GM12878 (cell line): ENCODE data around the gene EHD1. TPM values are rescaled to one million over a fixed set of nuclear protein-coding genes. Genes with fewer than 3 reads are reported as not detected.

Experiments
- CBX5 ChIP-seq: sonication (generic); IDR thresholded peaks from 2 replicates; pipeline ENCODE4 v1.6.1; 2016; ENCODE audit warnings: low read depth, moderate library complexity, mild to moderate bottlenecking, inconsistent platforms
- CREB1 ChIP-seq: IDR thresholded peaks from 2 replicates; pipeline ENCODE4 v1.6.1; 2012; ENCODE audit warnings: low read depth, mild to moderate bottlenecking, inconsistent platforms
- DPF2 ChIP-seq: fragments of 450-650 bp; IDR thresholded peaks from 2 replicates; pipeline ENCODE4 v1.6.1; 2017; ENCODE audit warnings: mild to moderate bottlenecking
- HDGF ChIP-seq: fragments of 450-650 bp; IDR thresholded peaks from 2 replicates; pipeline ENCODE4 v1.6.1; 2016; ENCODE audit warnings: antibody characterized with exemption
- JUND ChIP-seq: IDR thresholded peaks from 2 replicates; pipeline ENCODE4 v1.6.1; 2012; ENCODE audit warnings: low read depth, mild to moderate bottlenecking, low read length, improper control_type of control experiment, moderate library complexity
- KLF5 ChIP-seq: fragments of 450-650 bp; IDR thresholded peaks from 2 replicates; pipeline ENCODE4 v1.6.1; 2014; ENCODE audit warnings: mild to moderate bottlenecking; ENCODE audit not compliant: partially characterized antibody
- NRF1 ChIP-seq: conservative IDR thresholded peaks from 2 replicates; pipeline ENCODE4 v1.6.1; 2011; ENCODE audit warnings: mild to moderate bottlenecking, low read depth, low read length, improper control_type of control experiment
- SIN3A ChIP-seq: IDR thresholded peaks from 2 replicates; pipeline ENCODE4 v1.6.1; 2012; ENCODE audit warnings: low read depth, low read length, improper control_type of control experiment
- SMC3 ChIP-seq: IDR thresholded peaks from 2 replicates; pipeline ENCODE4 v1.6.1; 2011; ENCODE audit warnings: low read length, improper control_type of control experiment, borderline replicate concordance
- SP1 ChIP-seq: IDR thresholded peaks from one replicate; pipeline ENCODE4 v1.6.1; 2011; ENCODE audit warnings: low read depth, low read length
- WRNIP1 ChIP-seq: IDR thresholded peaks from 2 replicates; pipeline ENCODE4 v1.6.1; 2011; ENCODE audit warnings: low read depth, low read length, improper control_type of control experiment, borderline replicate concordance
- ZZZ3 ChIP-seq: IDR thresholded peaks from 2 replicates; pipeline ENCODE4 v1.6.1; 2011; ENCODE audit warnings: low read depth; ENCODE audit not compliant: control insufficient read depth, insufficient read length
- polyA plus RNA-seq, 11 experiments: library from polyadenylated mRNA; depleted of rRNA in 4 of 11; unstranded in 6 of 11; stranded (reverse) in 5 of 11; fragments of >200 nt; fragmentation: Nextera tagmentation in 4 of 11; fragmentation: Illumina TruSeq in 1 of 11; extraction: Ambion mirVana in 4 of 11; extraction: Trizol in 1 of 11; gene quantifications; 1 replicate in 1 of 11; 2 replicates in 10 of 11; pipeline versions ENCODE4 v1.2.1 to v1.2.3, GENCODE V29; 2011 to 2016; ENCODE audit warnings: inconsistent platforms in 2 of 11, missing spikeins in 2 of 11, low read depth in 1 of 11
- total RNA-seq, 4 experiments: library from RNA; depleted of rRNA in 3 of 4; stranded (reverse); fragments of >200 nt in 3 of 4; fragmentation: Illumina TruSeq in 1 of 4; extraction: Trizol in 1 of 4; gene quantifications; 2 replicates each; pipeline versions ENCODE4 v1.2.1 to v1.2.3, GENCODE V29; 2013 to 2021
- TF ChIP-seq, protein P1 (sequence below): fragments of 450-650 bp; formaldehyde crosslinking; IDR thresholded peaks from 2 replicates; pipeline ENCODE4 v1.4.0; 2022; ENCODE audit warnings: mild to moderate bottlenecking, moderate library complexity
- TF ChIP-seq, protein P2 (sequence below): fragments of 450-650 bp; IDR thresholded peaks from 2 replicates; pipeline ENCODE4 v1.6.1; 2016; ENCODE audit warnings: mild to moderate bottlenecking
- TF ChIP-seq, protein P3 (sequence below): fragments of 450-650 bp; IDR thresholded peaks from 2 replicates; pipeline ENCODE4 v1.6.1; 2016; ENCODE audit warnings: mild to moderate bottlenecking, moderate library complexity, borderline replicate concordance
- TF ChIP-seq, protein P4 (sequence below): fragments of 150-350 bp; IDR thresholded peaks from 2 replicates; pipeline ENCODE4 v1.6.1; 2016; ENCODE audit warnings: low read depth, low read length
- TF ChIP-seq, protein P5 (sequence below): fragments of 450-650 bp; IDR thresholded peaks from 2 replicates; pipeline ENCODE4 v1.6.1; 2014; ENCODE audit warnings: mild to moderate bottlenecking

Gene EHD1
- total and polyA plus RNA-seq, 10 of the 15 experiments (the other 5 are each of a cell fraction or from before 2014, with no cell fraction given): 1.0 to 165 (median 66.5) TPM

DNA sequence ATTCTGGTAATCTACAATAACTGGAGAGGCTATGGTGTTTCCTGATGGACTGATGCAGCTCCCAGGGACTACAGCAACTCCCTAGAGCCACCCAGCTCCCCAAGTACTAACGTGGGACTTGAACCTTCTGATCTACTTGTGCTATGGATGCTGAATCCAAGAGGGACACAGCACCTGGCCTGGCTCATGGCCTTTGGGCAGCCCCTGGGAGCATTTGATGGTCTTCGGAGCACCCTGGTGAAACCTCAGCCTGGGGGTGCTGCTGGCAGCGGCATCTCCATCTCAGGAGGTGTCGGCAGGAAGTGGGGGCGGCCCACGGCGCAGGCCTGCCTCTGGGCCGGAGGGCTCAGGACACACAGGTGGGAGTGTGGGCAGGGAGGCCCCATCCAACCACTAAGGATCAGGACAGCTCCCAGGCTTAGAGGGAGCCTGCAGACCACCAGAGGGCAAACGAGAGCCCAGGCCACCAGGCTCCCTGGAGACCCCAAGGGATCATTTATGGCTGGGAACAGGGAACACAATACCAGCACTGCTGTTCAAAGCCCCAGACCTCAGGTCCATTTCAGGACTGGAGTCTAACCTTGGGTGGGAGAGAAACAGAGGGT lies 8.7 kb downstream of the EHD1 start (continued):
- TF ChIP-seq, protein P1, sequence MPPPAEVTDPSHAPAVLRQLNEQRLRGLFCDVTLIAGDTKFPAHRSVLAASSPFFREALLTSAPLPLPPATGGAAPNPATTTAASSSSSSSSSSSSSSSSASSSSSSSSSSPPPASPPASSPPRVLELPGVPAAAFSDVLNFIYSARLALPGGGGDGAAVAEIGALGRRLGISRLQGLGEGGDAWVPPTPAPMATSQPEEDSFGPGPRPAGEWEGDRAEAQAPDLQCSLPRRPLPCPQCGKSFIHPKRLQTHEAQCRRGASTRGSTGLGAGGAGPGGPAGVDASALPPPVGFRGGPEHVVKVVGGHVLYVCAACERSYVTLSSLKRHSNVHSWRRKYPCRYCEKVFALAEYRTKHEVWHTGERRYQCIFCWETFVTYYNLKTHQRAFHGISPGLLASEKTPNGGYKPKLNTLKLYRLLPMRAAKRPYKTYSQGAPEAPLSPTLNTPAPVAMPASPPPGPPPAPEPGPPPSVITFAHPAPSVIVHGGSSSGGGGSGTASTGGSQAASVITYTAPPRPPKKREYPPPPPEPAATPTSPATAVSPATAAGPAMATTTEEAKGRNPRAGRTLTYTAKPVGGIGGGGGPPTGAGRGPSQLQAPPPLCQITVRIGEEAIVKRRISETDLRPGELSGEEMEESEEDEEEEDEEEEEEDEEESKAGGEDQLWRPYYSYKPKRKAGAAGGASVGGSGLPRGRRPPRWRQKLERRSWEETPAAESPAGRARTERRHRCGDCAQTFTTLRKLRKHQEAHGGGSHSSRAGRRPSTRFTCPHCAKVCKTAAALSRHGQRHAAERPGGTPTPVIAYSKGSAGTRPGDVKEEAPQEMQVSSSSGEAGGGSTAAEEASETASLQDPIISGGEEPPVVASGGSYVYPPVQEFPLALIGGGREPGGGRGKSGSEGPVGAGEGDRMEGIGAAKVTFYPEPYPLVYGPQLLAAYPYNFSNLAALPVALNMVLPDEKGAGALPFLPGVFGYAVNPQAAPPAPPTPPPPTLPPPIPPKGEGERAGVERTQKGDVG (CRISPR knock-in tag): no peak
- TF ChIP-seq CREB1 (no peak), WRNIP1 (0 out of 2 replicates have a peak, but pooled peaks have one; percentile 15), SP1 (no peak), ZZZ3 (no peak), JUND (no peak), DPF2 (peak; percentile 10; the same call in 1 of the 2 replicates), NRF1 (no peak), SIN3A (no peak), KLF5 (no peak), SMC3 (peak; percentile 24; the same call in 1 of the 2 replicates), CBX5 (no peak), HDGF (no peak; the same call in 1 of the 2 replicates)
- TF ChIP-seq, protein P2, sequence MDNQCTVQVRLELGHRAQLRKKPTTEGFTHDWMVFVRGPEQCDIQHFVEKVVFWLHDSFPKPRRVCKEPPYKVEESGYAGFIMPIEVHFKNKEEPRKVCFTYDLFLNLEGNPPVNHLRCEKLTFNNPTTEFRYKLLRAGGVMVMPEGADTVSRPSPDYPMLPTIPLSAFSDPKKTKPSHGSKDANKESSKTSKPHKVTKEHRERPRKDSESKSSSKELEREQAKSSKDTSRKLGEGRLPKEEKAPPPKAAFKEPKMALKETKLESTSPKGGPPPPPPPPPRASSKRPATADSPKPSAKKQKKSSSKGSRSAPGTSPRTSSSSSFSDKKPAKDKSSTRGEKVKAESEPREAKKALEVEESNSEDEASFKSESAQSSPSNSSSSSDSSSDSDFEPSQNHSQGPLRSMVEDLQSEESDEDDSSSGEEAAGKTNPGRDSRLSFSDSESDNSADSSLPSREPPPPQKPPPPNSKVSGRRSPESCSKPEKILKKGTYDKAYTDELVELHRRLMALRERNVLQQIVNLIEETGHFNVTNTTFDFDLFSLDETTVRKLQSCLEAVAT: no peak
- TF ChIP-seq, protein P3, sequence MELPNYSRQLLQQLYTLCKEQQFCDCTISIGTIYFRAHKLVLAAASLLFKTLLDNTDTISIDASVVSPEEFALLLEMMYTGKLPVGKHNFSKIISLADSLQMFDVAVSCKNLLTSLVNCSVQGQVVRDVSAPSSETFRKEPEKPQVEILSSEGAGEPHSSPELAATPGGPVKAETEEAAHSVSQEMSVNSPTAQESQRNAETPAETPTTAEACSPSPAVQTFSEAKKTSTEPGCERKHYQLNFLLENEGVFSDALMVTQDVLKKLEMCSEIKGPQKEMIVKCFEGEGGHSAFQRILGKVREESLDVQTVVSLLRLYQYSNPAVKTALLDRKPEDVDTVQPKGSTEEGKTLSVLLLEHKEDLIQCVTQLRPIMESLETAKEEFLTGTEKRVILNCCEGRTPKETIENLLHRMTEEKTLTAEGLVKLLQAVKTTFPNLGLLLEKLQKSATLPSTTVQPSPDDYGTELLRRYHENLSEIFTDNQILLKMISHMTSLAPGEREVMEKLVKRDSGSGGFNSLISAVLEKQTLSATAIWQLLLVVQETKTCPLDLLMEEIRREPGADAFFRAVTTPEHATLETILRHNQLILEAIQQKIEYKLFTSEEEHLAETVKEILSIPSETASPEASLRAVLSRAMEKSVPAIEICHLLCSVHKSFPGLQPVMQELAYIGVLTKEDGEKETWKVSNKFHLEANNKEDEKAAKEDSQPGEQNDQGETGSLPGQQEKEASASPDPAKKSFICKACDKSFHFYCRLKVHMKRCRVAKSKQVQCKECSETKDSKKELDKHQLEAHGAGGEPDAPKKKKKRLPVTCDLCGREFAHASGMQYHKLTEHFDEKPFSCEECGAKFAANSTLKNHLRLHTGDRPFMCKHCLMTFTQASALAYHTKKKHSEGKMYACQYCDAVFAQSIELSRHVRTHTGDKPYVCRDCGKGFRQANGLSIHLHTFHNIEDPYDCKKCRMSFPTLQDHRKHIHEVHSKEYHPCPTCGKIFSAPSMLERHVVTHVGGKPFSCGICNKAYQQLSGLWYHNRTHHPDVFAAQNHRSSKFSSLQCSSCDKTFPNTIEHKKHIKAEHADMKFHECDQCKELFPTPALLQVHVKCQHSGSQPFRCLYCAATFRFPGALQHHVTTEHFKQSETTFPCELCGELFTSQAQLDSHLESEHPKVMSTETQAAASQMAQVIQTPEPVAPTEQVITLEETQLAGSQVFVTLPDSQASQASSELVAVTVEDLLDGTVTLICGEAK: no peak
- TF ChIP-seq, protein P4, sequence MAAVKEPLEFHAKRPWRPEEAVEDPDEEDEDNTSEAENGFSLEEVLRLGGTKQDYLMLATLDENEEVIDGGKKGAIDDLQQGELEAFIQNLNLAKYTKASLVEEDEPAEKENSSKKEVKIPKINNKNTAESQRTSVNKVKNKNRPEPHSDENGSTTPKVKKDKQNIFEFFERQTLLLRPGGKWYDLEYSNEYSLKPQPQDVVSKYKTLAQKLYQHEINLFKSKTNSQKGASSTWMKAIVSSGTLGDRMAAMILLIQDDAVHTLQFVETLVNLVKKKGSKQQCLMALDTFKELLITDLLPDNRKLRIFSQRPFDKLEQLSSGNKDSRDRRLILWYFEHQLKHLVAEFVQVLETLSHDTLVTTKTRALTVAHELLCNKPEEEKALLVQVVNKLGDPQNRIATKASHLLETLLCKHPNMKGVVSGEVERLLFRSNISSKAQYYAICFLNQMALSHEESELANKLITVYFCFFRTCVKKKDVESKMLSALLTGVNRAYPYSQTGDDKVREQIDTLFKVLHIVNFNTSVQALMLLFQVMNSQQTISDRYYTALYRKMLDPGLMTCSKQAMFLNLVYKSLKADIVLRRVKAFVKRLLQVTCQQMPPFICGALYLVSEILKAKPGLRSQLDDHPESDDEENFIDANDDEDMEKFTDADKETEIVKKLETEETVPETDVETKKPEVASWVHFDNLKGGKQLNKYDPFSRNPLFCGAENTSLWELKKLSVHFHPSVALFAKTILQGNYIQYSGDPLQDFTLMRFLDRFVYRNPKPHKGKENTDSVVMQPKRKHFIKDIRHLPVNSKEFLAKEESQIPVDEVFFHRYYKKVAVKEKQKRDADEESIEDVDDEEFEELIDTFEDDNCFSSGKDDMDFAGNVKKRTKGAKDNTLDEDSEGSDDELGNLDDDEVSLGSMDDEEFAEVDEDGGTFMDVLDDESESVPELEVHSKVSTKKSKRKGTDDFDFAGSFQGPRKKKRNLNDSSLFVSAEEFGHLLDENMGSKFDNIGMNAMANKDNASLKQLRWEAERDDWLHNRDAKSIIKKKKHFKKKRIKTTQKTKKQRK: no peak
- TF ChIP-seq, protein P5, sequence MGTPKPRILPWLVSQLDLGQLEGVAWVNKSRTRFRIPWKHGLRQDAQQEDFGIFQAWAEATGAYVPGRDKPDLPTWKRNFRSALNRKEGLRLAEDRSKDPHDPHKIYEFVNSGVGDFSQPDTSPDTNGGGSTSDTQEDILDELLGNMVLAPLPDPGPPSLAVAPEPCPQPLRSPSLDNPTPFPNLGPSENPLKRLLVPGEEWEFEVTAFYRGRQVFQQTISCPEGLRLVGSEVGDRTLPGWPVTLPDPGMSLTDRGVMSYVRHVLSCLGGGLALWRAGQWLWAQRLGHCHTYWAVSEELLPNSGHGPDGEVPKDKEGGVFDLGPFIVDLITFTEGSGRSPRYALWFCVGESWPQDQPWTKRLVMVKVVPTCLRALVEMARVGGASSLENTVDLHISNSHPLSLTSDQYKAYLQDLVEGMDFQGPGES: no peak
